Heart left ventricle (tissue), 16 donors: ENCODE measurements around the gene CELF2. TPM values are rescaled to one million over a fixed set of nuclear protein-coding genes. Genes with fewer than 3 reads are reported as not detected.
A peak's percentile ranks its signal among the peaks of the same experiment; 100 is the strongest.
"Not testable (repeated sequence)": the region's sequence is repeated elsewhere in the genome, so short reads cannot be mapped to it uniquely, and the experiment has no call there.

Experiments
- ATAC-seq, 4 donors: fragments of 200-7000 bp; cut with Tn5 transposase; one replicate each; pipeline ENCODE4 v1.9.1; 2020 to 2022; ENCODE audit warnings: moderate library complexity in 4 of 4, mild to moderate bottlenecking in 3 of 4, moderate number of reproducible peaks in 1 of 4
- DNase-seq, 5 donors: peaks; one replicate each; pipeline ENCODE4 v3.0.0-alpha.2; 2020
- H3K27ac ChIP-seq, 12 donors: fragments of 200-600 bp; sonication (generic) in 4 of 12; one replicate each; pipeline versions ENCODE4 v1.5.0 to v1.8.0; 2016 to 2022; ENCODE audit warnings: mild to moderate bottlenecking in 2 of 12
- H3K27me3 ChIP-seq, 9 donors: fragments of 200-600 bp; sonication (generic) in 2 of 9; one replicate each; pipeline versions ENCODE4 v1.5.1 to v1.8.0; 2016 to 2022; ENCODE audit warnings: mild to moderate bottlenecking in 3 of 9
- H3K36me3 ChIP-seq, 9 donors: fragments of 200-600 bp; sonication (generic) in 2 of 9; one replicate each; pipeline versions ENCODE4 v1.5.0 to v1.8.0; 2018 to 2022; ENCODE audit warnings: mild to moderate bottlenecking in 2 of 9
- H3K4me1 ChIP-seq, 12 donors: fragments of 200-600 bp; sonication (generic) in 4 of 12; one replicate each; pipeline versions ENCODE4 v1.5.0 to v1.8.0; 2016 to 2022; ENCODE audit warnings: mild to moderate bottlenecking in 3 of 12
- H3K4me3 ChIP-seq, 12 donors: fragments of 200-600 bp; sonication (generic) in 4 of 12; one replicate each; pipeline versions ENCODE4 v1.5.0 to v1.8.0; 2017 to 2022; ENCODE audit warnings: mild to moderate bottlenecking in 9 of 12, moderate library complexity in 4 of 12
- H3K9me3 ChIP-seq, 12 donors: fragments of 200-600 bp; sonication (generic) in 4 of 12; one replicate each; pipeline versions ENCODE4 v1.5.0 to v1.8.0; 2016 to 2022; ENCODE audit warnings: mild to moderate bottlenecking in 1 of 12
- CTCF ChIP-seq, 12 donors: fragments of 200-600 bp; sonication (generic) in 4 of 12; IDR thresholded peaks; one replicate each; pipeline versions ENCODE4 v1.5.0 to v1.8.0; 2018 to 2022; ENCODE audit warnings: antibody characterized with exemption in 12 of 12, mild to moderate bottlenecking in 5 of 12
- POLR2A ChIP-seq, 2 donors: fragments of 450-650 bp; IDR thresholded peaks; one replicate each; pipeline ENCODE4 v1.6.1; 2017; ENCODE audit warnings: antibody characterized with exemption in 2 of 2, mild to moderate bottlenecking in 2 of 2, moderate library complexity in 2 of 2
- WGBS, 4 donors: extraction: QIAGEN DNeasy Blood & Tissue Kit in 2 of 4; methylation state at CpG; one replicate each; pipeline versions ENCODE4 v1.1.5 to v1.1.7; 2013 to 2018; 5-methylcytosine and 5-hydroxymethylcytosine counted together
- intact Hi-C, 10 donors: fragments of 100-400 bp; cut with DNase I; formaldehyde crosslinking; loops; one replicate each; pipeline versions ENCODE4 v1.11.1 to v1.14.2; 2022
- polyA plus RNA-seq, 2 donors: library from polyadenylated mRNA; stranded (reverse); fragments of 200-250 nt; gene quantifications; one replicate each; pipeline ENCODE4 v1.2.3, GENCODE V29; 2013
- total RNA-seq, 9 donors: library from RNA; depleted of rRNA in 2 of 9; stranded (reverse); fragments of >200 nt in 2 of 9; fragmentation: NEBNext Ultra II Directional in 3 of 9; extraction: Animal tissue kit (Norgen Biotek cat#: 25700) in 3 of 9; gene quantifications; one replicate each; pipeline versions ENCODE4 v1.1.0 to v1.2.4, GENCODE V29; 2016 to 2023
- donor health status: ischemic (EF 13 %, LVEDD 7.1; RV severe dilation, severe dysfunction).
- donor health status: healthy with polysubstance abuse.
- donor health status: DM: no; HTN: yes; CAD: no.
- donor health status: DM: no; HTN: no; CAD: no.
- donor health status: ischemic (EF 25% LVEDD 6.9; RV normal size, moderate dysfunction).
- donor health status: ischemic (EF 25% LVEDD 5.7; RV mildly dilated, moderate dysfunction).
- donor health status: healthy.
- donor health status: DM: yes; HTN: yes; CAD: no.
- donor health status: ischemic (EF 35%, LVEDD 5.7; RV mildly dilated, moderate dysfunction).
- donor health status: nonischemic (EF 11% LVEDD 7.7; RV severe dilation, severe dysfunction).
- donor health status: DM: yes; HTN: yes; CAD: no.
- donor health status: PGD.
- donor health status: ischemic (EF 29% LVEDD 5.4; RV normal size, mild dysfunction).
- donor health status: nonischemic (EF 23%, LVEDD 6.1; RV moderate dilation, normal function).

Gene CELF2
- total and polyA plus RNA-seq, 11 donors: 14.2 to 103 (median 67.1) TPM

- peaks cover 0 to 6% (median 0%) of the 10 kb centered on the region in 12 donors for H3K9me3 ChIP-seq
- DNase-seq (no peak), ATAC-seq (no peak)
- peaks cover 0 to 11% (median 2%) of the 10 kb centered on the region in 12 donors for H3K4me1 ChIP-seq
- H3K27me3 ChIP-seq: no peaks in the 10 kb centered on the region
- H3K4me3 ChIP-seq: no peak overlapping the region
- no peak for TF ChIP-seq POLR2A (IDR thresholded peaks at IDR 0.05)
- no peak for TF ChIP-seq CTCF (IDR thresholded peaks at IDR 0.05)
- no peaks in the 10 kb centered on the region for H3K36me3 ChIP-seq
- intact Hi-C loops: no loop called here
- 75 to 90% (median 78%) methylated on average over 5 of the region's 5 CpGs for WGBS, 4 donors
- H3K27ac ChIP-seq: no peak overlapping the region
Measured at GRCh38 chr10:10995120-10995519, 22.6 kb upstream of the CELF2 start.

- DNase-seq (no peak), ATAC-seq (peak in 3 of 4 donors; percentile 38 to 78 (median 52))
- Histone ChIP-seq H3K27me3 (no peaks in the 10 kb centered on the region), H3K27ac (no peak overlapping the region), H3K4me1 (peaks cover 0 to 11% (median 2%) of the 10 kb centered on the region in 12 donors), H3K36me3 (no peaks in the 10 kb centered on the region), H3K9me3 (peaks cover 0 to 6% (median 0%) of the 10 kb centered on the region in 12 donors), H3K4me3 (no peak overlapping the region)
- intact Hi-C loops: no loop called here
- TF ChIP-seq CTCF (IDR thresholded peaks at IDR 0.05): no peak
- no peak for TF ChIP-seq POLR2A (IDR thresholded peaks at IDR 0.05)
- WGBS, 4 donors: 61 to 69% (median 66%) methylated on average over 7 of the region's 7 CpGs
Measured at GRCh38 chr10:10996966-10997620, 20.6 kb upstream of the CELF2 start.

- 84 to 94% (median 91%) methylated on average over 4 of the region's 4 CpGs for WGBS, 4 donors
- DNase-seq, H3K27ac ChIP-seq, H3K4me3 ChIP-seq, intact Hi-C loops, H3K9me3 ChIP-seq, H3K36me3 ChIP-seq, H3K27me3 ChIP-seq, ATAC-seq, H3K4me1 ChIP-seq: not testable (repeated sequence)
Measured at GRCh38 chr10:10999501-10999900, 18.2 kb upstream of the CELF2 start.

GRCh38 chr10:11002485-11002884 is 15.2 kb upstream of the CELF2 start:
- ATAC-seq (no peak), DNase-seq (no peak)
- Histone ChIP-seq H3K9me3 (no peaks in the 10 kb centered on the region), H3K4me1 (no peaks in the 10 kb centered on the region), H3K4me3 (no peak overlapping the region), H3K27ac (no peak overlapping the region), H3K36me3 (no peaks in the 10 kb centered on the region), H3K27me3 (no peaks in the 10 kb centered on the region)
- TF ChIP-seq POLR2A (IDR thresholded peaks at IDR 0.05) (no peak), CTCF (IDR thresholded peaks at IDR 0.05) (no peak)
- intact Hi-C loops: no loop called here
- 93 to 96% (median 94%) methylated on average over 5 of the region's 5 CpGs for WGBS, 4 donors

- H3K4me3 ChIP-seq: no peak overlapping the region
- no peaks in the 10 kb centered on the region for H3K27me3 ChIP-seq
- H3K9me3 ChIP-seq: no peaks in the 10 kb centered on the region
- TF ChIP-seq POLR2A (IDR thresholded peaks at IDR 0.05) (no peak), CTCF (IDR thresholded peaks at IDR 0.05) (no peak)
- H3K27ac ChIP-seq: no peak overlapping the region
- H3K4me1 ChIP-seq: no peaks in the 10 kb centered on the region
- H3K36me3 ChIP-seq: no peaks in the 10 kb centered on the region
- ATAC-seq (no peak), DNase-seq (no peak)
- WGBS, 4 donors: 80 to 92% (median 87%) methylated on average over 3 of the region's 3 CpGs
- intact Hi-C loops: no loop called here
Measured at GRCh38 chr10:11002916-11003315, 14.8 kb upstream of the CELF2 start.
